Kidney (tissue), 14 donors: ENCODE measurements around the gene PRRX2. TPM values are rescaled to one million over a fixed set of nuclear protein-coding genes. Genes with fewer than 3 reads are reported as not detected.

ENCODE experiments used
- DNase-seq, 5 donors: peaks; one replicate each; pipeline ENCODE4 v3.0.0-alpha.2; 2013 to 2020
- FAIRE-seq: peaks from 2 replicates; lab custom pipeline; 2012; peaks lifted over from hg19 to GRCh38; lab: Jason Lieb, UNC
- H3K27ac ChIP-seq, 2 donors: one replicate each; pipeline ENCODE4 v1.7.0; 2013; ENCODE audit warnings: low read depth in 2 of 2, low read length in 2 of 2, inconsistent platforms in 1 of 2
- H3K27me3 ChIP-seq: one replicate; pipeline ENCODE4 v1.7.1; 2013; ENCODE audit warnings: low read length, inconsistent platforms; ENCODE audit not compliant: control insufficient read depth, insufficient read depth
- H3K36me3 ChIP-seq, 3 donors: one replicate each; pipeline versions ENCODE4 v1.7.0 to v1.7.1; 2013; ENCODE audit warnings: low read length in 3 of 3, control low read depth in 1 of 3, inconsistent platforms in 1 of 3; ENCODE audit not compliant: insufficient read depth in 3 of 3, control insufficient read depth in 2 of 3
- H3K4me1 ChIP-seq, 3 donors: one replicate each; pipeline versions ENCODE4 v1.7.0 to v1.7.1; 2013; ENCODE audit warnings: low read length in 3 of 3, inconsistent platforms in 1 of 3, low read depth in 1 of 3; ENCODE audit not compliant: control insufficient read depth in 2 of 3, insufficient read depth in 2 of 3
- H3K4me3 ChIP-seq, 3 donors: one replicate each; pipeline versions ENCODE4 v1.7.0 to v1.8.1; 2013; ENCODE audit warnings: low read length in 3 of 3, control low read depth in 1 of 3, inconsistent platforms in 1 of 3
- H3K9ac ChIP-seq, 3 donors: one replicate each; pipeline versions ENCODE4 v1.7.0 to v1.7.1; 2013; ENCODE audit warnings: low read length in 3 of 3, control low read depth in 1 of 3, inconsistent platforms in 1 of 3
- H3K9me3 ChIP-seq, 3 donors: one replicate each; pipeline versions ENCODE4 v1.7.0 to v1.7.1; 2013; ENCODE audit warnings: low read length in 3 of 3, control low read depth in 1 of 3, inconsistent platforms in 1 of 3; ENCODE audit not compliant: control insufficient read depth in 2 of 3, insufficient read depth in 1 of 3
- intact Hi-C: fragments of 100-400 bp; cut with DNase I; formaldehyde crosslinking; loops from one replicate; pipeline ENCODE4 v1.11.1; 2022
- polyA plus RNA-seq: library from polyadenylated mRNA; stranded (reverse); fragments of 350-450 nt; fragmentation: Illumina TruSeq; extraction: RNeasy Lipid Tissue Mini Kit (QIAGEN cat#74804); gene quantifications from one replicate; pipeline ENCODE4 v1.2.3, GENCODE V29; 2014; ENCODE audit warnings: low read depth, low replicate concordance; ENCODE audit not compliant: insufficient read depth
- total RNA-seq: library from RNA; stranded (reverse); fragmentation: NEBNext Ultra II Directional; extraction: Animal tissue kit (Norgen Biotek cat#: 25700); gene quantifications from one replicate; pipeline ENCODE4 v1.2.1, GENCODE V29; 2021
- TF ChIP-seq, protein P1 (sequence below): IDR thresholded peaks from 3 replicates; pipeline ENCODE4 v1.5.1; 2012; ENCODE audit warnings: mild to moderate bottlenecking, moderate library complexity, borderline replicate concordance; ENCODE audit not compliant: insufficient read depth; ENCODE audit errors: extremely low read depth
- donor health status: control.
- donor health status: control.
- donor health status: control.
- donor health status: control.
- donor health status: control.
- donor health status: DM: yes; HTN: yes; CAD: no.
- donor health status: Normal renal cell carcinoma (clear cell type).

The PRRX2 gene
- total and polyA plus RNA-seq, 2 donors from 2014 or later: 1.8 to 2.3 TPM

DNA sequence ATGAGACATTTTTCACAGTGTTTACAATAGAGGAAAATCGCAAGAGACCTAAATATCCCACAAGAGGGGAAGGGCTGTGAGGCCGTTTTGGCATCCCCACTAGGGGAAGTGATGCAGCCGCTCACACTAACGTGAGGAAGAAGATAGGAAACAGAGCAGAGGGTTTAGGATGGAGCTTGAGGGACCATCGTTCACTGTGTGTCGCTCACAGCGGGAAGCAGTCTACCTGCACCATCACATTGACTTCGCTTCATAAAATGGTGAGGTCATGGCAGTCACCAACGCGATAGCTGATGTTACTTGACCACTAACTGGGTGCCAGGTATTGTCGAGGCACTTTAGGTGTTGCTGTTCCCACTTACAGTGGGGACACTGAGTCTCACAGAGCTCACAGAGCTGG lies 35.6 kb downstream of the PRRX2 start:
- Histone ChIP-seq H3K36me3 (no peaks in the 10 kb centered on the region), H3K9me3 (no peaks in the 10 kb centered on the region), H3K4me3 (no peak overlapping the region), H3K4me1 (no peaks in the 10 kb centered on the region), H3K9ac (no peak overlapping the region), H3K27ac (no peak overlapping the region), H3K27me3 (no peaks in the 10 kb centered on the region)
- DNase-seq (no peak), FAIRE-seq (no peak)
- intact Hi-C loops: no loop called here
- TF ChIP-seq, protein P1, sequence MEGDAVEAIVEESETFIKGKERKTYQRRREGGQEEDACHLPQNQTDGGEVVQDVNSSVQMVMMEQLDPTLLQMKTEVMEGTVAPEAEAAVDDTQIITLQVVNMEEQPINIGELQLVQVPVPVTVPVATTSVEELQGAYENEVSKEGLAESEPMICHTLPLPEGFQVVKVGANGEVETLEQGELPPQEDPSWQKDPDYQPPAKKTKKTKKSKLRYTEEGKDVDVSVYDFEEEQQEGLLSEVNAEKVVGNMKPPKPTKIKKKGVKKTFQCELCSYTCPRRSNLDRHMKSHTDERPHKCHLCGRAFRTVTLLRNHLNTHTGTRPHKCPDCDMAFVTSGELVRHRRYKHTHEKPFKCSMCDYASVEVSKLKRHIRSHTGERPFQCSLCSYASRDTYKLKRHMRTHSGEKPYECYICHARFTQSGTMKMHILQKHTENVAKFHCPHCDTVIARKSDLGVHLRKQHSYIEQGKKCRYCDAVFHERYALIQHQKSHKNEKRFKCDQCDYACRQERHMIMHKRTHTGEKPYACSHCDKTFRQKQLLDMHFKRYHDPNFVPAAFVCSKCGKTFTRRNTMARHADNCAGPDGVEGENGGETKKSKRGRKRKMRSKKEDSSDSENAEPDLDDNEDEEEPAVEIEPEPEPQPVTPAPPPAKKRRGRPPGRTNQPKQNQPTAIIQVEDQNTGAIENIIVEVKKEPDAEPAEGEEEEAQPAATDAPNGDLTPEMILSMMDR: no peak

DNA sequence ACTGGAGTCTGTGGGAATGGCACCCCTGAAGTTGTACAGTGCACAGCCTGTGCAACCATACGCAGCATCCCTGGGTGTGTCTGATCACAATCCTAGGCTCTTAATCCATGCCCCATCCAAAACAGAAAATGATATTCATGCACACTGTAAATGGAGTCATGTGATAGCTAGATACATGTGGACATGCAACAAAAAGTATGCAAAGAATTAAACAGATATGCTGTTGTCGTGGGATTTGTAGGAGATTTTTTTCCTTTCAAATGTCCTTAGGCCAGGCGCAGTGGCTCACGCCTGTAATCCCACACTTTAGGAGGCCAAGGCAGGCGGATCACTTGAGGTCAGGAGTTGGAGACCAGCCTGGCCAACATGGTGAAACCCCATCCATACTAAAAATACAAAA lies 36.1 kb downstream of the PRRX2 start:
- Histone ChIP-seq H3K36me3 (no peaks in the 10 kb centered on the region), H3K27ac (no peak overlapping the region), H3K4me1 (no peaks in the 10 kb centered on the region), H3K27me3 (no peaks in the 10 kb centered on the region), H3K9me3 (no peaks in the 10 kb centered on the region), H3K4me3 (no peak overlapping the region), H3K9ac (no peak overlapping the region)
- intact Hi-C loops: no loop called here
- FAIRE-seq (no peak), DNase-seq (no peak)
- TF ChIP-seq, protein P1: no peak

DNA sequence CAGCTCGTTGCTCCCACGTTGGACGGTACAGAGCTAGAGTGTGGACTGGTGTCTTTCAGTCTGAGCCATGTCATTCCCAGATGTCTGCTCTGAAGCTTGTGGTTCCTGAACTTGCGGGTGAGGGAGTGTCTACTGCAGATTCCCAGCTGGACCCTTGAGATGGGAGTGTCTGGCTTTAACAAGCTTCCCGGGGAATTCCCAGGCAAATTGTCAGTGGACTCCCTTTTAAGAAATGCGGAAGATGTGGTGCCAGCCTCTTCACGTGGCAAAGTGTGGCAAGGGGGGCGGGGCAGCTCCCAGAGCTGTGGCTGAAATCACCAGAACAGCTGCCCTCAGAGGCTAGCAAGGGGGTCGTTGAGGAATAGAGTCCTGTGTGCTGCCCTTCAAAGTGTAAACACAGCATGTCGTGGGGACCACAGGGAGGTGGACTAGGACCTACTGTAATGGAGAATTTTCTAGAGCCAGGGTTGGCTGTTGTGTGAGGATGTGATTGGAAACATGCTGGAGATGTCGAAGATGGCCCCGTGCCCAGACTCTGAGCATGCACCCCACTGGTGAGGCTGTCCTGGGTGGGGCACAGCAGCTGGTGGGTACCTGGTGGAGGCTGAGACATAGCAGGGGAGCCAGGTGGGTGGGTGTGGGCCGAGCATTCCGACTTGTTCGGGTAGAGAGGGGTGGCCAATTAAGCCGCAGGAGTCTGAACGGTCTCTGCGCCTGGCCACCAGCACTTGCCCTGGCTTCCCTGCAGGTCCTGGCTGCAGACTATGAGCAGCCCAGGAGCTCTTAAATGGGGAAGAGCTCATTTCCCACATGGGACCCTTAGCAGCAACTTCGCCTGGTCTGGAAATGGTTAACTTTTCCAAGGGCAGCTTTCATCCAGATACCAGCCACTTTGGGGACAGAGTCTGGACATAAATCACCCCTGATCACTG lies 37.4 kb downstream of the PRRX2 start:
- Histone ChIP-seq H3K36me3 (no peaks in the 10 kb centered on the region), H3K27me3 (no peaks in the 10 kb centered on the region), H3K4me1 (no peaks in the 10 kb centered on the region), H3K4me3 (no peak overlapping the region), H3K9me3 (no peaks in the 10 kb centered on the region), H3K9ac (no peak overlapping the region), H3K27ac (peak overlapping the region in 1 of 2 donors; percentile 22)
- TF ChIP-seq, protein P1: no peak
- intact Hi-C loops: no loop called here
- DNase-seq: peak in 1 of 5 donors; percentile 49
- no peak for FAIRE-seq
